Central memory CD4-positive, alpha-beta T cell (primary cell): ENCODE results near the gene MYO10.

ENCODE experiments used
- DNase-seq: peaks from one replicate; pipeline ENCODE4 v3.0.0; 2022

Gene MYO10

GRCh38 chr5:16809395-16810207 lies 126.5 kb downstream of the MYO10 start:
- DNase-seq = no peak

- DNase-seq = no peak
These were observed 127.1 kb downstream of the MYO10 start for GRCh38 chr5:16809010-16809394.

- DNase-seq = no peak
These were observed 128.1 kb downstream of the MYO10 start for GRCh38 chr5:16808021-16808420.

GRCh38 chr5:16807547-16807864 lies 128.6 kb downstream of the MYO10 start:
- DNase-seq = no peak

- DNase-seq = no peak
These were observed 129.2 kb downstream of the MYO10 start for GRCh38 chr5:16806711-16807546.

GRCh38 chr5:16805486-16805885 lies 130.6 kb downstream of the MYO10 start:
- DNase-seq = no peak

- no peak for DNase-seq
These were observed 132.3 kb downstream of the MYO10 start for GRCh38 chr5:16803831-16804230.

- no peak for DNase-seq
These were observed 135.6 kb downstream of the MYO10 start for GRCh38 chr5:16800477-16800876.

GRCh38 chr5:16799796-16800195 lies 136.3 kb downstream of the MYO10 start:
- DNase-seq = no peak

GRCh38 chr5:16797951-16798350 lies 138.1 kb downstream of the MYO10 start:
- DNase-seq = no peak

GRCh38 chr5:16794269-16794913 lies 141.7 kb downstream of the MYO10 start:
- no peak for DNase-seq

- no peak for DNase-seq
These were observed 143.4 kb downstream of the MYO10 start for GRCh38 chr5:16792598-16793275.

- no peak for DNase-seq
These were observed 144.0 kb downstream of the MYO10 start for GRCh38 chr5:16791904-16792597.

- peak; percentile 5 for DNase-seq
These were observed 144.9 kb downstream of the MYO10 start for GRCh38 chr5:16791036-16791705.

GRCh38 chr5:16788957-16789356 lies 147.1 kb downstream of the MYO10 start:
- no peak for DNase-seq

- no peak for DNase-seq
These were observed 148.8 kb downstream of the MYO10 start for GRCh38 chr5:16787278-16787677.

- no peak for DNase-seq
These were observed 151.0 kb downstream of the MYO10 start for GRCh38 chr5:16784843-16785791.

GRCh38 chr5:16784088-16784487 lies 152.0 kb downstream of the MYO10 start:
- DNase-seq = no peak

- DNase-seq = no peak
These were observed 154.1 kb downstream of the MYO10 start for GRCh38 chr5:16781828-16782626.

GRCh38 chr5:16780325-16780724 lies 155.8 kb downstream of the MYO10 start:
- no peak for DNase-seq
